H7 (cell line): ENCODE results near the gene LPAR1. TPM values are rescaled to one million over a fixed set of nuclear protein-coding genes. Genes with fewer than 3 reads are reported as not detected.
"Not testable (repeated sequence)": the region's sequence is repeated elsewhere in the genome, so short reads cannot be mapped to it uniquely, and the experiment has no call there.

Source experiments
- DNase-seq: peaks from one replicate; pipeline ENCODE4 v3.0.0; 2012
- H3K27me3 ChIP-seq: 2 replicates; pipeline ENCODE4 v1.6.0; 2011; ENCODE audit warnings: mild to moderate bottlenecking, low read length; ENCODE audit not compliant: control insufficient read depth, insufficient read depth
- H3K36me3 ChIP-seq: replicated peaks from 2 replicates; pipeline ENCODE4 v1.5.1; 2011; ENCODE audit warnings: low read length; ENCODE audit not compliant: control insufficient read depth, insufficient read depth
- H3K4me3 ChIP-seq: 2 replicates; pipeline ENCODE4 v1.5.1; 2011; ENCODE audit warnings: low read depth, mild to moderate bottlenecking, control low read depth, low read length, moderate library complexity; ENCODE audit not compliant: insufficient read depth
- total RNA-seq: library from RNA; depleted of rRNA; stranded (reverse); fragments of >200 nt; shearing (Covaris generic); gene quantifications from 2 replicates; pipeline ENCODE4 v1.2.3, GENCODE V29; 2014

LPAR1 gene
- total RNA-seq, 1 experiment from 2014 or later = 7.1 TPM

- no peak for DNase-seq
- Histone ChIP-seq H3K36me3 (no peaks in the 10 kb centered on the region), H3K27me3 (no peaks in the 10 kb centered on the region), H3K4me3 (no peak overlapping the region)
These were observed 13.1 kb upstream of the LPAR1 start for GRCh38 chr9:111051400-111051799.

GRCh38 chr9:111050819-111051218, 12.5 kb upstream of the LPAR1 start:
- no peaks in the 10 kb centered on the region for H3K27me3 ChIP-seq
- DNase-seq = no peak
- H3K36me3 ChIP-seq = no peaks in the 10 kb centered on the region
- H3K4me3 ChIP-seq = no peak overlapping the region

- H3K4me3 ChIP-seq, H3K36me3 ChIP-seq, DNase-seq, H3K27me3 ChIP-seq: not testable (repeated sequence)
These were observed 9.0 kb upstream of the LPAR1 start for GRCh38 chr9:111047287-111047686.

GRCh38 chr9:111041902-111042301, 3.6 kb upstream of the LPAR1 start:
- H3K36me3 ChIP-seq = no peaks in the 10 kb centered on the region
- H3K27me3 ChIP-seq = peaks cover 16% of the 10 kb centered on the region
- DNase-seq = no peak
- H3K4me3 ChIP-seq = no peak overlapping the region

GRCh38 chr9:111040494-111040893, 2.2 kb upstream of the LPAR1 start:
- no peak overlapping the region for H3K4me3 ChIP-seq
- H3K27me3 ChIP-seq = peaks cover 16% of the 10 kb centered on the region
- DNase-seq = no peak
- H3K36me3 ChIP-seq = no peaks in the 10 kb centered on the region

GRCh38 chr9:111039231-111039906, 1.1 kb upstream of the LPAR1 start:
- peak; percentile 19 for DNase-seq
- Histone ChIP-seq H3K27me3 (peaks cover 16% of the 10 kb centered on the region), H3K36me3 (no peaks in the 10 kb centered on the region), H3K4me3 (peak overlapping the region; percentile 72; the same call in 1 of the 2 replicates)

GRCh38 chr9:111037708-111038330, 451 bp downstream of the LPAR1 start:
- H3K27me3 ChIP-seq = peaks cover 16% of the 10 kb centered on the region
- H3K4me3 ChIP-seq = peak overlapping the region; percentile 72
- H3K36me3 ChIP-seq = no peaks in the 10 kb centered on the region
- peak; percentile 83 for DNase-seq

GRCh38 chr9:111037356-111037707, 938 bp downstream of the LPAR1 start:
- H3K36me3 ChIP-seq = no peaks in the 10 kb centered on the region
- DNase-seq = no peak
- H3K4me3 ChIP-seq = peak overlapping the region; percentile 72
- H3K27me3 ChIP-seq = peaks cover 16% of the 10 kb centered on the region

- no peak for DNase-seq
- peak overlapping the region; percentile 72 for H3K4me3 ChIP-seq
- H3K36me3 ChIP-seq = no peaks in the 10 kb centered on the region
- peaks cover 16% of the 10 kb centered on the region for H3K27me3 ChIP-seq
These were observed 1.3 kb downstream of the LPAR1 start for GRCh38 chr9:111036946-111037345.

GRCh38 chr9:111036429-111036789, 1.9 kb downstream of the LPAR1 start:
- Histone ChIP-seq H3K36me3 (no peaks in the 10 kb centered on the region), H3K27me3 (peaks cover 16% of the 10 kb centered on the region), H3K4me3 (peak overlapping the region; percentile 11; the same call in 1 of the 2 replicates)
- peak; percentile 59 for DNase-seq

- H3K27me3 ChIP-seq = peaks cover 16% of the 10 kb centered on the region
- no peak overlapping the region for H3K4me3 ChIP-seq
- peak; percentile 10 for DNase-seq
- H3K36me3 ChIP-seq = no peaks in the 10 kb centered on the region
These were observed 2.5 kb downstream of the LPAR1 start for GRCh38 chr9:111035543-111036428.

GRCh38 chr9:111034898-111035539, 3.3 kb downstream of the LPAR1 start:
- H3K4me3 ChIP-seq = no peak overlapping the region
- no peak for DNase-seq
- peaks cover 16% of the 10 kb centered on the region for H3K27me3 ChIP-seq
- H3K36me3 ChIP-seq = no peaks in the 10 kb centered on the region

- Histone ChIP-seq H3K4me3 (no peak overlapping the region), H3K27me3 (peaks cover 12% of the 10 kb centered on the region), H3K36me3 (no peaks in the 10 kb centered on the region)
- DNase-seq = no peak
These were observed 3.9 kb downstream of the LPAR1 start for GRCh38 chr9:111034170-111034897.

GRCh38 chr9:111030492-111030891, 7.8 kb downstream of the LPAR1 start:
- H3K36me3 ChIP-seq = no peaks in the 10 kb centered on the region
- no peaks in the 10 kb centered on the region for H3K27me3 ChIP-seq
- H3K4me3 ChIP-seq = no peak overlapping the region
- DNase-seq = no peak
